Endothelial cell of umbilical vein (primary cell): ENCODE data around the gene POLN. TPM values are rescaled to one million over a fixed set of nuclear protein-coding genes. Genes with fewer than 3 reads are reported as not detected.

Source experiments
- BruUV-seq: library from RNA; stranded (reverse); fragments of 400-500 nt; replicated peaks from 2 replicates; lab custom pipeline; 2021; lab: Mats Ljungman, UMichigan
- CTCF ChIA-PET: fragments of 300-600, 350-600 bp; sonication (Branson Sonifier 250); formaldehyde crosslinking; loops from one replicate; lab custom pipeline; 2021; ENCODE audit warnings: antibody characterized with exemption, inconsistent platforms; lab: Charles Lee
- POLR2A ChIA-PET: fragments of 300-600, 350-600 bp; sonication (Branson Sonifier 250); formaldehyde crosslinking; loops from one replicate; lab custom pipeline; 2021; ENCODE audit warnings: antibody characterized with exemption, inconsistent platforms; lab: Charles Lee
- DNase-seq: peaks from one replicate; pipeline ENCODE4 v3.0.0-alpha.2; 2011; ENCODE audit warnings: low read depth, low spot score
- FAIRE-seq: peaks from 2 replicates; lab custom pipeline; 2011; peaks lifted over from hg19 to GRCh38; lab: Jason Lieb, UNC
- H2AFZ ChIP-seq: 2 replicates; pipeline ENCODE4 v1.6.0; 2012; ENCODE audit warnings: low read depth, low read length, control low read depth, inconsistent platforms
- H3K27ac ChIP-seq: 2 replicates; pipeline ENCODE4 v1.5.1; 2011; ENCODE audit warnings: low read depth, mild to moderate bottlenecking, control low read depth, low read length, moderate library complexity; ENCODE audit not compliant: insufficient read depth
- H3K27me3 ChIP-seq, 2 experiments: 2 replicates each; pipeline versions ENCODE4 v1.6.0 to v1.6.1; 2011; ENCODE audit warnings: low read length in 2 of 2, mixed read lengths in 1 of 2; ENCODE audit not compliant: control insufficient read depth in 2 of 2, insufficient read depth in 2 of 2
- H3K36me3 ChIP-seq, 2 experiments: 2 replicates in 1 of 2; 3 replicates in 1 of 2; pipeline ENCODE4 v1.5.1; 2011; ENCODE audit warnings: low read length in 2 of 2, mild to moderate bottlenecking in 1 of 2, moderate library complexity in 1 of 2; ENCODE audit not compliant: control insufficient read depth in 2 of 2, insufficient read depth in 2 of 2; ENCODE audit errors: extremely low read depth in 1 of 2
- H3K4me1 ChIP-seq: 3 replicates; pipeline ENCODE4 v1.5.1; 2011; ENCODE audit warnings: mild to moderate bottlenecking, low read length; ENCODE audit not compliant: control insufficient read depth, insufficient read depth; ENCODE audit errors: extremely low read depth
- H3K4me2 ChIP-seq: 2 replicates; pipeline ENCODE4 v1.6.1; 2011; ENCODE audit warnings: low read length, control low read depth, mixed read lengths; ENCODE audit not compliant: insufficient read depth
- H3K4me3 ChIP-seq, 3 experiments: fragments of 200-600 bp in 1 of 3; sonication (generic), shearing (Covaris generic) in 1 of 3; replicated peaks in 1 of 3; 2 replicates each; pipeline ENCODE4 v1.5.1; 2011 to 2016; ENCODE audit warnings: control low read depth in 3 of 3, low read length in 3 of 3, mild to moderate bottlenecking in 2 of 3, inconsistent platforms in 1 of 3, low read depth in 1 of 3, moderate library complexity in 1 of 3; ENCODE audit not compliant: insufficient read depth in 1 of 3
- H3K79me2 ChIP-seq: 2 replicates; pipeline ENCODE4 v1.6.0; 2012; ENCODE audit warnings: low read length, inconsistent platforms; ENCODE audit not compliant: control insufficient read depth, insufficient read depth
- H3K9ac ChIP-seq: replicated peaks from 2 replicates; pipeline ENCODE3; 2011; ENCODE audit warnings: low read length, control low read depth; ENCODE audit not compliant: insufficient read depth; ENCODE audit errors: extremely low read depth
- H3K9me1 ChIP-seq: replicated peaks from 3 replicates; pipeline ENCODE4 v1.6.0; 2011; ENCODE audit warnings: mild to moderate bottlenecking, low read length; ENCODE audit not compliant: control insufficient read depth, insufficient read depth; ENCODE audit errors: extremely low read depth
- H3K9me3 ChIP-seq: replicated peaks from 2 replicates; pipeline ENCODE4 v1.5.1; 2012; ENCODE audit warnings: low read length, inconsistent platforms; ENCODE audit not compliant: control insufficient read depth, insufficient read depth
- H4K20me1 ChIP-seq: replicated peaks from 2 replicates; pipeline ENCODE3; 2011; ENCODE audit warnings: mild to moderate bottlenecking, low read length; ENCODE audit not compliant: control insufficient read depth, insufficient read depth; ENCODE audit errors: extremely low read depth
- EZH2 ChIP-seq: IDR thresholded peaks from 2 replicates; pipeline ENCODE4 v1.6.1; 2012; ENCODE audit warnings: borderline replicate concordance, low read depth, mild to moderate bottlenecking, moderate library complexity, low read length, inconsistent platforms; ENCODE audit not compliant: severe bottlenecking
- FOS ChIP-seq: IDR thresholded peaks from 2 replicates; pipeline ENCODE4 v1.6.1; 2011; ENCODE audit warnings: mild to moderate bottlenecking, low read length, moderate library complexity, borderline replicate concordance; ENCODE audit not compliant: insufficient read depth
- GATA2 ChIP-seq: IDR thresholded peaks from 2 replicates; pipeline ENCODE4 v1.7.0; 2011; ENCODE audit warnings: low read depth, mild to moderate bottlenecking, moderate library complexity, mixed read lengths, low read length; ENCODE audit not compliant: insufficient read length, insufficient read depth
- JUN ChIP-seq: IDR thresholded peaks from 2 replicates; pipeline ENCODE4 v1.6.1; 2011; ENCODE audit warnings: borderline replicate concordance, low read depth; ENCODE audit not compliant: insufficient read length, insufficient read depth
- MYC ChIP-seq: IDR thresholded peaks from one replicate; pipeline ENCODE4 v1.6.1; 2011; ENCODE audit warnings: mild to moderate bottlenecking, low read depth, low read length
- POLR2A ChIP-seq: IDR thresholded peaks from 2 replicates; pipeline ENCODE4 v1.6.1; 2012; ENCODE audit warnings: low read depth, mild to moderate bottlenecking, control low read depth, low read length
- POLR2AphosphoS5 ChIP-seq: IDR thresholded peaks from 2 replicates; pipeline ENCODE4 v1.6.1; 2012; ENCODE audit warnings: low read depth, mild to moderate bottlenecking, control low read depth, low read length, moderate library complexity; ENCODE audit not compliant: insufficient read depth
- dilution Hi-C: fragments of 300-500 bp; cut with MboI; formaldehyde crosslinking; loops from one replicate; pipeline ENCODE4 v1.15.0; 2019; ENCODE audit warnings: low sequenced_read_pairs; ENCODE audit not compliant: extremely low pct_ligation_motif_present
- intact Hi-C: fragments of 100-400 bp; cut with micrococcal nuclease; formaldehyde crosslinking; loops from one replicate; pipeline ENCODE4 v1.10.0; 2022
- polyA plus RNA-seq, 4 experiments: library from polyadenylated mRNA; depleted of rRNA in 3 of 4; stranded (reverse) in 3 of 4; unstranded in 1 of 4; fragments of >200 nt; gene quantifications; 2 replicates each; pipeline versions ENCODE4 v1.2.1 to v1.2.3, GENCODE V29; 2011 to 2012; ENCODE audit warnings: missing spikeins in 1 of 4
- total RNA-seq: library from RNA; stranded (reverse); gene quantifications from 2 replicates; pipeline ENCODE4 v1.2.3, GENCODE V29; 2021
- TF ChIP-seq, protein P1 (sequence below): IDR thresholded peaks from 2 replicates; pipeline ENCODE4 v1.6.1; 2011; ENCODE audit not compliant: insufficient read depth, insufficient read length
- TF ChIP-seq, protein P2 (sequence below), 2 donors: IDR thresholded peaks; 1 replicate in 1 of 2; 2 replicates in 1 of 2; pipeline ENCODE4 v1.5.1; 2011; ENCODE audit warnings: low read length in 2 of 2, mild to moderate bottlenecking in 2 of 2, moderate library complexity in 2 of 2, control low read depth in 1 of 2, inconsistent platforms in 1 of 2, low read depth in 1 of 2; ENCODE audit not compliant: insufficient read depth in 1 of 2; ENCODE audit errors: extremely low read depth in 1 of 2

POLN gene
- total and polyA plus RNA-seq, 2 donors (not counting 3 experiments of a cell fraction or from before 2014, with no cell fraction given), result 1.3 to 4.2 TPM

DNA sequence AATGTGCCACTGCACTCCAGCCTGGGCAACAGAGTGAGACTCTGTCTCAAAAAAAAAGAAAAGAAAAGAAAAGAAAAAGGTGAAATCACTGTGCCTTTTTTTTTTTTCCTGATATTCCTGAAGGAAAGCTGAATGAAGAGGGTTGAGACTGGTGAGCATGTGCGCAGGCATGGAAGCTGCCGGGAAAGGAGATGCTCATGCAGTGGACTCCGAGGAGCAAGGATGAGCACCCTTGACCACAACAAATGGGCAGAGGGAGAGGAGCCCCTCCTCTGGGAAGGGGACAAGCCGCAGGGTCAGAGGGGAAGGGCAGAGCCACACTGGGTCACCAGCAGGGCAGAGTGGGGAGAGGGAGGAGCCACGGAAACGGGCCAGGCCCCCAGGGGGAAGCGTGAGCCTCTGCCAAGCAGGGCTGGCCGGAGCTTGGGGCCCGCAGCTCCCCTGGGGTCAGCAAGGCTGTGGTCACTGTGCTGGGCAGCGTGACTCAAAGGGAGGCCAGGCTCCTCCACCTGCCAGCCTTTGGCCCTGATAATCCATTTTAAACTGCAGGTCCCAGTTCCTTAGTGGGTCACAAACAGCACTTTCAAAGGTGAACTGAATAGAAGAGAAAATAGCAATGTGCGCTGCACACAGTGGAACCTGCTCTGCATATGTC is 102.9 kb downstream of the POLN start:
- dilution Hi-C loops, result no loop called here

More for the DNA sequence above, 102.9 kb downstream of the POLN start:
- ChIA-PET POLR2A (no interaction called here), CTCF (interaction anchor here (0.6 to 1.5 kb wide), 2 partner anchors 81 to 767 kb away, joined by 3 read pairs; no protein-coding TSS in a partner anchor)
- Histone ChIP-seq H3K36me3 (no peaks in the 10 kb centered on the region), H3K9ac (no peak overlapping the region), H3K27ac (no peak overlapping the region), H3K4me2 (no peak overlapping the region), H3K79me2 (no peaks in the 10 kb centered on the region), H3K4me3 (no peak overlapping the region), H3K4me1 (no peaks in the 10 kb centered on the region), H3K9me3 (no peaks in the 10 kb centered on the region), H3K27me3 (no peaks in the 10 kb centered on the region), H4K20me1 (no peaks in the 10 kb centered on the region), H2AFZ (no peak overlapping the region), H3K9me1 (no peaks in the 10 kb centered on the region)
- intact Hi-C loops, result no loop called here
- no peak for FAIRE-seq
- TF ChIP-seq, protein P1, sequence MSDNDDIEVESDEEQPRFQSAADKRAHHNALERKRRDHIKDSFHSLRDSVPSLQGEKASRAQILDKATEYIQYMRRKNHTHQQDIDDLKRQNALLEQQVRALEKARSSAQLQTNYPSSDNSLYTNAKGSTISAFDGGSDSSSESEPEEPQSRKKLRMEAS, result no peak
- TF ChIP-seq FOS, result no peak
- no peak for TF ChIP-seq JUN
- TF ChIP-seq GATA2, result no peak
- TF ChIP-seq EZH2, result no peak
- TF ChIP-seq MYC, result no peak
- TF ChIP-seq, protein P2, sequence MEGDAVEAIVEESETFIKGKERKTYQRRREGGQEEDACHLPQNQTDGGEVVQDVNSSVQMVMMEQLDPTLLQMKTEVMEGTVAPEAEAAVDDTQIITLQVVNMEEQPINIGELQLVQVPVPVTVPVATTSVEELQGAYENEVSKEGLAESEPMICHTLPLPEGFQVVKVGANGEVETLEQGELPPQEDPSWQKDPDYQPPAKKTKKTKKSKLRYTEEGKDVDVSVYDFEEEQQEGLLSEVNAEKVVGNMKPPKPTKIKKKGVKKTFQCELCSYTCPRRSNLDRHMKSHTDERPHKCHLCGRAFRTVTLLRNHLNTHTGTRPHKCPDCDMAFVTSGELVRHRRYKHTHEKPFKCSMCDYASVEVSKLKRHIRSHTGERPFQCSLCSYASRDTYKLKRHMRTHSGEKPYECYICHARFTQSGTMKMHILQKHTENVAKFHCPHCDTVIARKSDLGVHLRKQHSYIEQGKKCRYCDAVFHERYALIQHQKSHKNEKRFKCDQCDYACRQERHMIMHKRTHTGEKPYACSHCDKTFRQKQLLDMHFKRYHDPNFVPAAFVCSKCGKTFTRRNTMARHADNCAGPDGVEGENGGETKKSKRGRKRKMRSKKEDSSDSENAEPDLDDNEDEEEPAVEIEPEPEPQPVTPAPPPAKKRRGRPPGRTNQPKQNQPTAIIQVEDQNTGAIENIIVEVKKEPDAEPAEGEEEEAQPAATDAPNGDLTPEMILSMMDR (IDR thresholded peaks at IDR 0.05; ENCODE audit: extremely low read depth in 1 of 2, insufficient read depth in 1 of 2, low read depth in 1 of 2, low read length in 2 of 2), result no peak
- no peak for TF ChIP-seq POLR2A
- no peak for TF ChIP-seq POLR2AphosphoS5
- DNase-seq, result no peak
- no TSS peak for BruUV-seq
